Amniotic epithelial cell (primary cell): ENCODE measurements around the gene ASAP2.
A peak's percentile ranks its signal among the peaks of the same experiment; 100 is the strongest.

Experiments used
- DNase-seq: peaks from one replicate; pipeline ENCODE4 v3.0.0-alpha.2; 2010; ENCODE audit warnings: low read depth

The ASAP2 gene

DNA sequence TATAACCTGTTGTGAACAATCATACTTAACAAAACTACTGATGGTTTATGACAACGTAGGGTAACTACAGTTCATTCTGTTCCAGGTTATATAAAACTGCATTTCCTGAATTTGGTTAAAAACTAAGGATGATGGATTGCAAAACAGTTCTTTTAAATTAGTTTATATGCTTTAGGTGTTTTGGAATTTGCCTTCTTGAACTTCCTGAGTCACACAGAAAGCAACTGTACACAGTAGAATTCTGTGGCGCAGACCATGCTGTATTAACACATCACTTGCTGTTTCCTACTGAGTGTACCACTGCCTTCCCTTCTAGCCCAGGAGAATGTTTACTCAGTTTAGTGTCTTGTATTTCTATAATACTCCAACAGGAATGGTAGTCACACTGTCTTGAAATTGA, 197.3 kb downstream of the ASAP2 start:
- peak; percentile 75 for DNase-seq

DNA sequence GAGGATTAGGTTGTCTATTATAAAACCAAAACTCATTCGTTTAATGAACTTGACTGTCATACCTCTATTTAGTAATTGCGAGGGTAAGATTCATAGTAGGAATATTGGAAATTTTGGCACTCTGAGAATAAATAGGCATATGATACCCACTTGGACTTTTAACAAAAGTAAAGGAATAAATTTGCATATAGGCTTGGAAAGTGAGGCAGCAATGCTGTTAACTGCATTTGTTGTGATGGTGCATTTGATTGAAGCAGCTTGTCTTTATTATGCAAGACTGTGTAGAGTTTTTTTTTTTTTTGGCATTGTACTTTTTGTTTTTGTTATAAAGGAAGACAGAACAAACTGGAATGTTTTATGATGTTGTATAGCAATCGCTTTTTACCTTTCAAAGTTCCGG, 197.8 kb downstream of the ASAP2 start:
- DNase-seq = no peak

GRCh38 chr2:9405636-9406035, 199.0 kb downstream of the ASAP2 start:
- DNase-seq = peak; percentile 54

GRCh38 chr2:9406529-9407362, 200.1 kb downstream of the ASAP2 start:
- DNase-seq = no peak

DNA sequence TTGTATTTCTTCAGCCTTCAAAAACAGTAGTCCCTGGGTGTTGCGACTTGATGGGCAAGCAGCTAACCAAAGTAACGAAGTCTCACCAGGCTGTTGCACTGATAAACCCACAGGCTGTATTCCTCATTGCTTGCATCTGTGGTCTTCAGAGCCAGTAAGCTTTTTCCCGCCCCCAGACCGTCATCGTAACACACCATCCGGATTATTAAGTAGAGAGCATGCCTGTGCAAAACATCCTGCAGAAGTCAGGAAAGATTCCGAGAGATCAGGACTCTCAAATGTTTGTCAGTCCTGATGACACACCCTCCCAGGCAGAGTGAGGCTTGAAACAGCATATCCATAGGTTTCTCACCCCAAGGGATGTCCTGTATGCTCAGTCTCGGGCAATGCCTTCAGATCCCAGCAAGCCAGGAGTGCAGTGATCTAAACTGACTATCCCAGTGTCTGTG, 200.8 kb downstream of the ASAP2 start:
- DNase-seq = peak; percentile 71

DNA sequence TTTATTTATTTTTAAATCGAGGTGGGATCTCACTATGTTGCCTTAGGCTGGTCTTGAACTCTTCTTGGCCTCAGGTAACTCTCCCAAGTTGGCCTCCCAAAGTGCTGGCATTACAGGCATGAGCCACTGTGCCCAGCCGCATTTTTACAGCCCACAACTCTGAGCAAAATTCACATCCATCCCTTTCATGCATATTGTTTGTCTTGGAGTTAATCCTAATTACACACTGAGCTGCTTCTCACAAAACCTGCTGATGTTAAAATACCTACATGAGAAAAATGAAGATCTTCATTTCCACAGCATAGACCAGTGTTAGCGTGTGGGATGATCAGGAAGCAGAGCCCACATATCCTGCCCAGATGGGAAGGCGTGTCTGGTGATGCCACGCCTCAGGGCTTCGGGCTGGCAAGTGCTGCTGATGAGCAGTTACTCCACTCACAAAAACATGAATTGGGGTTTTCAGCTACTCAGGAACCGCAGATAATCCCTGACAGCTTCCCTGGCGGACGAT, 202.1 kb downstream of the ASAP2 start:
- DNase-seq = peak; percentile 31

DNA sequence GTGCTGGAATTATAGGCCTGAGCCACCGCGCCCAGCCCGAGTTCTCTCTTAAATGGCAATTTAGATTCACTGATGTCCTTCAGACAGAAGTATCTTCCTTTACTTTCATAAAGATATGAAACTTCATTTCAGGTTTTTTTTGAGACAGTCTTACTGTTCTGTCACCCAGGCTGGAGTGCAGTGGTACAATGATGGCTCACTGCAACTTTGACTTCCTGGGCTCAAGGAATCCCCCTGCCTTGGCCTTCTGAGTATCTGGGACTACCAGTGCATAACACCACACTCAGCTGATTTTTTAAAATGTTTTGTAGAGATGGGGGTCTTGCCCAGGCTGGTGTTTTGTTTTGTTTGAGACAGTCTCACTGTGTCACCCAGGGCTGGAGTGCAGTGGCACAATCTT, 203.5 kb downstream of the ASAP2 start:
- DNase-seq = no peak

DNA sequence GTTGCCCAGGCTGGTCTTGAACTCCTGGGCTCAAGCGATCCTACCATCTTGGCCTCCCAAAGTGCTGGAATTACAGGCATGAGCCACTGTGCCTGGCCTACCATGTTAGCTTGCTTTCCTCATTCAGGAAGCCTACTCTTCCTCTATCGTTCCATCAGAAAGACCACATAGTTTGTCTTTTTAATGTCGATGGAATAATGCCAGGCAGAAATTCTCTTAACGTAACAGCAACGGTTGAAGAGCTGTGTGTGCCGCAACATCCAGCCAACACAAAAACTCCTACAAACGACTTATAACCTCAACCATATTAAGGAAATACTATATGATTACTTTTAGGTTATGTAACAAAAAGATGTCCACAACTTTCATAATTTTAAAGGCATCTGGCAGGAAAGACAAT, 206.2 kb downstream of the ASAP2 start:
- DNase-seq = peak; percentile 53

- DNase-seq = no peak
These were observed 209.0 kb downstream of the ASAP2 start for GRCh38 chr2:9415516-9416169.

GRCh38 chr2:9416267-9416961, 209.8 kb downstream of the ASAP2 start:
- no peak for DNase-seq

DNA sequence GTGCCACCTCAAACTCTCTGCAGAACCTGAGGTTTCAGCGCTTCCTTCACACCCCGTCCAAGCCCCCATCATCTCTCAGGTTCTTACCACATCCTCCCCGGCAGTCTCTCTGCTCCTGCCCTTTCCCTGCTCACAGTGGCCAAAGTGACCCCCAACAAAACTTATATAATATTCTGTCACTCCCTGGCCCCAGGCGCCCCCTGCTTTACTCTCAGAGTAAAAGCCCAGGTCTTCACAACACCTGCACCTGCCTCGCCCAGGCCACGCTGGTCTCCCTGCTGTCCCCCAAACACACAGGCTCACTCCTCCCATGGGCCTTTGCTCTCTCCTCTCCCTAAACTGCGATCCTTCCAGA, 210.3 kb downstream of the ASAP2 start:
- DNase-seq = no peak

DNA sequence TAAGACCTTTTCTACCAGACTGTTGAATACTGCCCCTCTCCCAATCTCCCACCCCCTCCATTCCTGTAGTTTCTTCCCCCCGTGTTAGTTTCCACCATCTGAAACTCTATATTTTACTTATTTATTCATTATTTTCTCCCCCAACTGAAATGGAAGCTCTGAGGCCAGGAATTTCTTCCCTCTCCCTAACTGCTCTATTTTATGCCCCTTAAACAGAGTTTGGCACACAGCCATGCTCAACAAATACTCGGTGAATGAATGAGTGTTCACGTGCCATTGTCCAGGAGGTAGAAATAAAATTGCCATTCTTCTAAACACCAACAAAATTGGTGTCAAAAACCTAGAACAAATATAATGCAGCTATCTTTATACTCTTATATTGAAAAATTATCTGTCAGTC, 211.1 kb downstream of the ASAP2 start:
- DNase-seq = no peak

- no peak for DNase-seq
These were observed 212.1 kb downstream of the ASAP2 start for GRCh38 chr2:9418746-9419145.

GRCh38 chr2:9419541-9419940, 212.9 kb downstream of the ASAP2 start:
- DNase-seq = no peak

DNA sequence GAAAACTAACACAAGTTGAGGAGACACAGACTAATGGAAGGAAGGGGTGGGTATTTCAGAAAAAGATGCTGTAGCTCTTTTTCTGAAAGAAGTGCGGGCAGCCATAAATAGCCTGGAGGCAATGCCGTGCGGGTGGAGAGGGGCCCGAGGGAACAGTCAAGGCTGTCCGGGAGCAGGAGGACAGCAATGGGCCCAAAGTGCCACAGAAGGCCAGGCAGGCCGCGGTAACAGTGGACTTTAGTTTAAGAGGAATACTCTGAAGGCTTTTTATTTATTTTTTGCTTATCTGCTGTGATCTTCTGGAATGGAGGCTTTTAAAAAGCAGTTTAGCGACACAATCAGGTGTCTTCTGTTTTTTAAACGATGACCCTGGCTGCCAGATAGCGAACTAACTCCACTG, 213.9 kb downstream of the ASAP2 start:
- DNase-seq = no peak

- DNase-seq = no peak
These were observed 215.9 kb downstream of the ASAP2 start for GRCh38 chr2:9422321-9423099.

GRCh38 chr2:9423100-9423921, 216.7 kb downstream of the ASAP2 start, which contains the start of the genes CPSF3 and ITGB1BP1:
TSS of gene CPSF3 (plus strand) at chr2:9423654. CDS start at chr2:9423774, 120 bp downstream.
TSS of gene ITGB1BP1 (minus strand) at chr2:9423528. CDS start at chr2:9418697, 4,831 bp downstream.
- peak; percentile 94 for DNase-seq

DNA sequence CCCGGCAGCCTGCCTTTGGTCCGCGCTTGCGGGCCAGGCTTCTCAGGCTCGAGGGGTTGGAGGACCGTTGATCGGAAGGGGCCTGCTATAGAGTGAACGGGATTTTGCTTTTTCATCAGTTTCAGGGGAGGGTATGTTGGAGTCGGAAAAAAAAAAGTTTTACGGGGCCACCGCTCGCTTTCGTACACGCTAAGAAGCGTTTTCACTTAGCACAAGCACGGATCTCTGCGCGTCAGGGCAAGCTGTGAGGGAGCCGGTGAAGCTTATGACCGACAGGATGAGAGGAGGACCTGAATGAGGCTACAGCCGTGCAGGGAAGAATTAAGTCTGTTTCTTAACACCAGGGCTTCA, 217.3 kb downstream of the ASAP2 start:
- DNase-seq = no peak

- DNase-seq = no peak
These were observed 218.0 kb downstream of the ASAP2 start for GRCh38 chr2:9424447-9425164.

DNA sequence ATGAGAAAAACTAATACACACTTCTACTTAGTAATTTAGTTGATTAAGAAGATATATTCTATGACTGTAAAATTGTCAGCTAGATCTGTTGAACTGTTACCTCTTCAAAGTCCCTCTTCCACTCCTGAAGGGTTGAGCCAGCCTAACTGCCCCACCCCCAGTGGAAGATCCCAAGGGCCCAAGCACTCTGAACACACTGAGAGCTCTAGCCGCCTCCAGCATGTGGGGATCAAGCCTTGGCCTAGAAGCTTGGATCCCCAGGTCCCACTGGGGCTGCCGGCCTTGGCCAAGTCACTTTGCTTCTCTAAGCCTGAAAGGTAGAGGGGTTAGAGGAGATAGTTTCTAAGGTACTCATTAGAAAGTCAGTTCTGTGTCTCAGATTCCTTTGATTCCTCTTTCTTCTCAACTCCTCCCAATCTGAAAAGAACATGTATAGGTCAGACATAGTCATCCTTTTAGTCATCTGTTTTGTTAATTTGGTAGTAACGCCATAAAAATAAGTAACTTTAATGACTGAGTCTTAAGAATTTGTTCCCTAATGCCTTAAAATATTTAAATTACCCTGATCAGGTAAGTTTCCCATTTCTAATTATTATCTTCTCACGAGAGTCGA, 222.5 kb downstream of the ASAP2 start:
- no peak for DNase-seq
